Fibroblast of villous mesenchyme (primary cell): ENCODE data around the gene MYO3B. TPM values are rescaled to one million over a fixed set of nuclear protein-coding genes. Genes with fewer than 3 reads are reported as not detected.

Experiments used
- DNase-seq: peaks from one replicate; pipeline ENCODE4 v3.0.0-alpha.2; 2010; ENCODE audit warnings: low read depth
- H3K4me3 ChIP-seq: 2 replicates; pipeline ENCODE4 v1.5.1; 2011; ENCODE audit warnings: low read depth, mild to moderate bottlenecking, low read length
- CTCF ChIP-seq: IDR thresholded peaks from 2 replicates; pipeline ENCODE4 v1.5.1; 2012; ENCODE audit warnings: low read depth, mild to moderate bottlenecking, low read length; ENCODE audit not compliant: insufficient read depth
- total RNA-seq: library from RNA; depleted of rRNA; stranded (reverse); fragments of >200 nt; gene quantifications from 2 replicates; pipeline ENCODE4 v1.2.3, GENCODE V29; 2012

The MYO3B gene
- total RNA-seq, 1 donor = under 0.01 TPM

GRCh38 chr2:170320948-170321347 lies 143.0 kb downstream of the MYO3B start:
- no peak for DNase-seq
- no peak overlapping the region for H3K4me3 ChIP-seq
- no peak for TF ChIP-seq CTCF

- H3K4me3 ChIP-seq = no peak overlapping the region
- no peak for TF ChIP-seq CTCF
Measured at GRCh38 chr2:170321526-170321925, 143.6 kb downstream of the MYO3B start.

GRCh38 chr2:170322140-170322766 lies 144.3 kb downstream of the MYO3B start:
- no peak overlapping the region for H3K4me3 ChIP-seq
- no peak for DNase-seq
- no peak for TF ChIP-seq CTCF

More at GRCh38 chr2:170321526-170321925, 143.6 kb downstream of the MYO3B start:
- no peak for DNase-seq

GRCh38 chr2:170323743-170324142 lies 145.8 kb downstream of the MYO3B start:
- no peak for DNase-seq

GRCh38 chr2:170324640-170325046 lies 146.7 kb downstream of the MYO3B start:
- no peak overlapping the region for H3K4me3 ChIP-seq
- peak; percentile 68 for TF ChIP-seq CTCF
- peak; percentile 43 for DNase-seq

More at GRCh38 chr2:170323743-170324142, 145.8 kb downstream of the MYO3B start:
- no peak for TF ChIP-seq CTCF
- no peak overlapping the region for H3K4me3 ChIP-seq

- H3K4me3 ChIP-seq = no peak overlapping the region
- no peak for TF ChIP-seq CTCF
- DNase-seq = no peak
Measured at GRCh38 chr2:170330881-170331280, 152.9 kb downstream of the MYO3B start.
